WTC11 (cell line): ENCODE results near the gene PRSS48. TPM values are rescaled to one million over a fixed set of nuclear protein-coding genes. Genes with fewer than 3 reads are reported as not detected.
"Not testable (repeated sequence)": the region's sequence is repeated elsewhere in the genome, so short reads cannot be mapped to it uniquely, and the experiment has no call there.

Experiments
- ATAC-seq: fragments of 200-7000 bp; cut with Tn5 transposase; 2 replicates; pipeline ENCODE4 v1.10.0; 2021; ENCODE audit warnings: mild to moderate bottlenecking, moderate library complexity
- CTCF ChIA-PET: fragments of 300-600 bp; sonication (Branson Sonifier 250); formaldehyde crosslinking; loops from one replicate; lab custom pipeline; 2021; ENCODE audit warnings: antibody characterized with exemption; lab: Charles Lee
- POLR2A ChIA-PET: fragments of 350-600 bp; sonication (Branson Sonifier 250); formaldehyde crosslinking; loops from one replicate; lab custom pipeline; 2021; ENCODE audit warnings: antibody characterized with exemption; lab: Charles Lee
- DNase-seq: peaks from one replicate; pipeline ENCODE4 v3.0.0; 2021; ENCODE audit warnings: low spot score
- H3K27ac Mint-ChIP-seq: 2 replicates; pipeline ENCODE4 v1.8.0; 2021; ENCODE audit warnings: mixed read lengths
- H3K27me3 Mint-ChIP-seq: 2 replicates; pipeline ENCODE4 v1.8.0; 2021; ENCODE audit warnings: low read depth, mild to moderate bottlenecking, moderate library complexity, mixed read lengths
- H3K36me3 Mint-ChIP-seq: 2 replicates; pipeline ENCODE4 v1.8.0; 2021; ENCODE audit warnings: mixed read lengths
- H3K4me1 Mint-ChIP-seq: 2 replicates; pipeline ENCODE4 v1.8.0; 2022; ENCODE audit warnings: mixed read lengths
- H3K4me3 Mint-ChIP-seq: 2 replicates; pipeline ENCODE4 v1.8.0; 2021; ENCODE audit warnings: mild to moderate bottlenecking, moderate library complexity, mixed read lengths
- H3K9me3 Mint-ChIP-seq: 2 replicates; pipeline ENCODE4 v1.8.0; 2021; ENCODE audit warnings: mixed read lengths
- ATF6 ChIP-seq: sonication (generic); formaldehyde crosslinking; IDR thresholded peaks from 2 replicates; pipeline ENCODE4 v1.8.1; 2023; ENCODE audit warnings: mild to moderate bottlenecking, missing genetic modification reagents
- CREM ChIP-seq: sonication (generic); formaldehyde crosslinking; IDR thresholded peaks from 2 replicates; pipeline ENCODE4 v1.8.1; 2022; ENCODE audit warnings: mild to moderate bottlenecking, missing genetic modification reagents, moderate library complexity
- FOXP1 ChIP-seq: sonication (generic); formaldehyde crosslinking; IDR thresholded peaks from 2 replicates; pipeline ENCODE4 v1.8.0; 2022; ENCODE audit warnings: missing genetic modification reagents, mild to moderate bottlenecking, moderate library complexity, borderline replicate concordance
- IRF2 ChIP-seq: sonication (generic); formaldehyde crosslinking; IDR thresholded peaks from 2 replicates; pipeline ENCODE4 v1.8.0; 2022; ENCODE audit warnings: low read depth, missing genetic modification reagents, borderline replicate concordance
- KAT7 ChIP-seq: sonication (generic); formaldehyde crosslinking; IDR thresholded peaks from 2 replicates; pipeline ENCODE4 v1.8.1; 2023; ENCODE audit warnings: missing genetic modification reagents, mild to moderate bottlenecking, borderline replicate concordance
- MXD4 ChIP-seq: fragments of 250-450 bp; sonication (Bioruptor Pico); IDR thresholded peaks from 2 replicates; pipeline ENCODE4 v1.8.0; 2021; ENCODE audit warnings: mild to moderate bottlenecking, moderate library complexity, borderline replicate concordance
- MYBL2 ChIP-seq: sonication (generic); formaldehyde crosslinking; IDR thresholded peaks from 2 replicates; pipeline ENCODE4 v1.8.1; 2023; ENCODE audit warnings: mild to moderate bottlenecking, moderate library complexity, missing genetic modification reagents
- SMAD3 ChIP-seq: sonication (generic); formaldehyde crosslinking; IDR thresholded peaks from 2 replicates; pipeline ENCODE4 v1.8.0; 2022; ENCODE audit warnings: missing genetic modification reagents, mild to moderate bottlenecking, borderline replicate concordance
- SP1 ChIP-seq: sonication (generic); formaldehyde crosslinking; conservative IDR thresholded peaks from 2 replicates; pipeline ENCODE4 v1.8.1; 2022; ENCODE audit warnings: missing genetic modification reagents
- STAT6 ChIP-seq: sonication (generic); formaldehyde crosslinking; conservative IDR thresholded peaks from 2 replicates; pipeline ENCODE4 v1.8.1; 2023; ENCODE audit warnings: mild to moderate bottlenecking, low read depth, missing genetic modification reagents, moderate library complexity
- TCF7 ChIP-seq: sonication (generic); formaldehyde crosslinking; IDR thresholded peaks from 2 replicates; pipeline ENCODE4 v1.8.0; 2022; ENCODE audit warnings: mild to moderate bottlenecking, low read depth, missing genetic modification reagents, moderate library complexity
- TEAD1 ChIP-seq: sonication (generic); formaldehyde crosslinking; IDR thresholded peaks from 2 replicates; pipeline ENCODE4 v1.8.0; 2022; ENCODE audit warnings: mild to moderate bottlenecking, missing genetic modification reagents
- TEAD4 ChIP-seq: sonication (generic); formaldehyde crosslinking; IDR thresholded peaks from 2 replicates; pipeline ENCODE4 v1.8.0; 2022; ENCODE audit warnings: mild to moderate bottlenecking, missing genetic modification reagents
- TP53 ChIP-seq: sonication (generic); formaldehyde crosslinking; IDR thresholded peaks from 2 replicates; pipeline ENCODE4 v1.8.1; 2023; ENCODE audit warnings: mild to moderate bottlenecking, missing genetic modification reagents
- ZMAT4 ChIP-seq: fragments of 250-450 bp; sonication (Bioruptor Pico); IDR thresholded peaks from 2 replicates; pipeline ENCODE4 v1.9.0; 2021; ENCODE audit warnings: mild to moderate bottlenecking
- ZNF219 ChIP-seq: sonication (generic); formaldehyde crosslinking; IDR thresholded peaks from 2 replicates; pipeline ENCODE4 v1.8.0; 2023; ENCODE audit warnings: missing genetic modification reagents, mild to moderate bottlenecking, borderline replicate concordance
- ZNF281 ChIP-seq: sonication (generic); formaldehyde crosslinking; IDR thresholded peaks from 2 replicates; pipeline ENCODE4 v1.8.0; 2023; ENCODE audit warnings: mild to moderate bottlenecking, missing genetic modification reagents
- ZNF317 ChIP-seq: sonication (generic); formaldehyde crosslinking; IDR thresholded peaks from 2 replicates; pipeline ENCODE4 v1.8.1; 2023; ENCODE audit warnings: low read depth, mild to moderate bottlenecking, moderate library complexity, missing genetic modification reagents, borderline replicate concordance
- ZNF396 ChIP-seq: fragments of 250-450 bp; sonication (Bioruptor Pico); IDR thresholded peaks from 2 replicates; pipeline ENCODE4 v1.8.0; 2021; ENCODE audit warnings: mild to moderate bottlenecking, moderate library complexity, borderline replicate concordance
- total RNA-seq: library from RNA; stranded (reverse); gene quantifications from 3 replicates; pipeline ENCODE4 v1.2.3, GENCODE V29; 2021
- TF ChIP-seq, protein P1 (sequence below): sonication (generic); formaldehyde crosslinking; conservative IDR thresholded peaks from 2 replicates; pipeline ENCODE4 v1.8.1; 2022; ENCODE audit warnings: mild to moderate bottlenecking, missing genetic modification reagents
- TF ChIP-seq, protein P2 (sequence below): sonication (generic); formaldehyde crosslinking; IDR thresholded peaks from 2 replicates; pipeline ENCODE4 v1.8.0; 2022; ENCODE audit warnings: mild to moderate bottlenecking, missing genetic modification reagents

Gene PRSS48
- total RNA-seq, 1 experiment from 2014 or later: not detected

DNA sequence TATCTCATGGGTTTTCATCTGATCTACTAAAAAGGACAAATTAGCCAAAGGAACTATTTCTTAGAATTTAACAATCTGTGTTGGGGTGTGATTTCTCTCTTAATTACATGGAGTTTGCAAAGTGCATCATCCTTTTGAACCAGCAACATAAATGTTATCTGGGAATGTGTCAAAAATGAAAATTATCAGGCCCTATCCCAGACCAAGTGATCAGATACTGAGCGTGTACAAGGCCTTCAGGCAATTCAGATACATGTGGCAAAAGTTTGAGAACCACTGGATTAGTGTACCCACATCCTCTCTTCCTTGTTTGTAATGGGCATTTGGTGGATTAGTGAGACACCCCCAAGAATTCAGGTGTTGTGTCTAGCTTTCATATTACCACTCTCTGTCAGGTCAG, 44.6 kb downstream of the PRSS48 start (continued):
- no peak for TF ChIP-seq KAT7 (CRISPR knock-in tag)
- TF ChIP-seq ZNF219: no peak
- TF ChIP-seq SMAD3 (CRISPR knock-in tag): no peak
- TF ChIP-seq, protein P1, sequence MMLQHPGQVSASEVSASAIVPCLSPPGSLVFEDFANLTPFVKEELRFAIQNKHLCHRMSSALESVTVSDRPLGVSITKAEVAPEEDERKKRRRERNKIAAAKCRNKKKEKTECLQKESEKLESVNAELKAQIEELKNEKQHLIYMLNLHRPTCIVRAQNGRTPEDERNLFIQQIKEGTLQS (CRISPR knock-in tag): no peak
- TF ChIP-seq, all 79 proteins: peak for 0

DNA sequence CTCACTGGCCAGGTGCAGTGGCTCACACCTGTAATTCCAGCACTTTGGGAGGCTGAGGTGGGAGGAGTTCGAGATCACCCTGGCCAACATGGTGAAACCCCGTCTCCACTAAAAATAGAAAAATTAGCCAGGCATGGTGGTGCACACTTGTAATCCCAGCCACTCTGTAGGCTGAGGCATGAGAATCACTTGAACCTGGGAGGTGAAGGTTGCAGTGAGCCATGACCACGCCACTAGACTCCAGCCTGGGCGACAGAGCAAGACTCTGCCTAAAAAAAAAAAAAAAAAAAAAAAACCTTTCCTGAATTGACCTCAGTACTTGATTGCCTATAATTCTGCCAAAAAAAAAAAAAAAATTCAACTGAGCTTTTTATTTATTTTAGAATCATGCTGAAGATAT, 45.2 kb downstream of the PRSS48 start:
- H3K9me3 Mint-ChIP-seq, POLR2A ChIA-PET, H3K36me3 Mint-ChIP-seq, ATAC-seq, H3K27me3 Mint-ChIP-seq, DNase-seq: not testable (repeated sequence)
- CTCF ChIA-PET: interaction anchor here (0.6 kb wide), 1 partner anchor 52 kb away, joined by 3 read pairs; no protein-coding TSS in a partner anchor
- Mint-ChIP-seq H3K4me1 (peaks cover 44% of the 10 kb centered on the region), H3K27ac (0 out of 2 replicates have a peak overlapping the region, but pooled peaks have one; percentile 72), H3K4me3 (peak overlapping the region; percentile 18; the same call in 1 of the 2 replicates)

DNA sequence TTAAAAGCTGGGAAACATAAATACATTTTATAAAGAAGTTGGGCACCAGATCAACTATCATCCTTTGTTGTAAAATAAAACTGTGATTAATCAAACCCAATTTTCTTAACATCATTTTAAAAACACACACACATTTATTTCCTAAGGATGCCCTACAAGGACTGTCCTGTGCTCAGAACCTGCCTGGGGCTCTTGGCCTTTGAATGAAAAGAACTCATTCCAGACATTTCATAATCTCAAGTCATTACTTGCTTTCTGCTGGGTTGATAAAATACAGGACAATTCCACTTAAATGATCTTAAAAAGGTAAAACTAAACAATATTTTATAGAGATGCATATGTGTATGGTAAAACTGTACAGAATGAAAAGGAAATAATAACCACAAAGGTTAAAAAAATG, 45.6 kb downstream of the PRSS48 start:
- H3K4me3 Mint-ChIP-seq: peak overlapping the region; percentile 86
- CTCF ChIA-PET: interaction anchor here (0.6 to 0.9 kb wide), 2 partner anchors 25 to 53 kb away, joined by 3 to 4 read pairs; no protein-coding TSS in a partner anchor
- TF ChIP-seq MYBL2: no peak
- TF ChIP-seq ZNF317 (CRISPR knock-in tag): no peak
- no peak for TF ChIP-seq STAT6
- no peak for TF ChIP-seq TEAD1 (CRISPR knock-in tag)
- TF ChIP-seq ZNF281 (CRISPR knock-in tag): no peak
- no peak for TF ChIP-seq CREM (CRISPR knock-in tag)
- no peak for TF ChIP-seq SP1 (CRISPR knock-in tag)
- no peak for TF ChIP-seq TCF7 (CRISPR knock-in tag)
- TF ChIP-seq ZMAT4: no peak
- no peak for TF ChIP-seq ATF6
- no peak for TF ChIP-seq IRF2 (CRISPR knock-in tag)
- TF ChIP-seq TEAD4 (CRISPR knock-in tag): no peak
- TF ChIP-seq MXD4 (CRISPR knock-in tag): no peak
- TF ChIP-seq FOXP1 (CRISPR knock-in tag): no peak
- no peak for TF ChIP-seq KAT7 (CRISPR knock-in tag)
- no peak for TF ChIP-seq TP53 (CRISPR knock-in tag)
- TF ChIP-seq, protein P2, sequence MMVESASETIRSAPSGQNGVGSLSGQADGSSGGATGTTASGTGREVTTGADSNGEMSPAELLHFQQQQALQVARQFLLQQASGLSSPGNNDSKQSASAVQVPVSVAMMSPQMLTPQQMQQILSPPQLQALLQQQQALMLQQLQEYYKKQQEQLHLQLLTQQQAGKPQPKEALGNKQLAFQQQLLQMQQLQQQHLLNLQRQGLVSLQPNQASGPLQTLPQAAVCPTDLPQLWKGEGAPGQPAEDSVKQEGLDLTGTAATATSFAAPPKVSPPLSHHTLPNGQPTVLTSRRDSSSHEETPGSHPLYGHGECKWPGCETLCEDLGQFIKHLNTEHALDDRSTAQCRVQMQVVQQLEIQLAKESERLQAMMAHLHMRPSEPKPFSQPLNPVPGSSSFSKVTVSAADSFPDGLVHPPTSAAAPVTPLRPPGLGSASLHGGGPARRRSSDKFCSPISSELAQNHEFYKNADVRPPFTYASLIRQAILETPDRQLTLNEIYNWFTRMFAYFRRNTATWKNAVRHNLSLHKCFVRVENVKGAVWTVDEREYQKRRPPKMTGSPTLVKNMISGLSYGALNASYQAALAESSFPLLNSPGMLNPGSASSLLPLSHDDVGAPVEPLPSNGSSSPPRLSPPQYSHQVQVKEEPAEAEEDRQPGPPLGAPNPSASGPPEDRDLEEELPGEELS: no peak
- no peak for TF ChIP-seq ZNF396

More for the DNA sequence above, 45.6 kb downstream of the PRSS48 start:
- POLR2A ChIA-PET: no interaction called here
- peaks cover 40% of the 10 kb centered on the region for H3K4me1 Mint-ChIP-seq
- no peak overlapping the region for H3K27ac Mint-ChIP-seq
- ATAC-seq: no peak
- no peaks in the 10 kb centered on the region for H3K27me3 Mint-ChIP-seq
- H3K36me3 Mint-ChIP-seq: peaks cover 3% of the 10 kb centered on the region
- DNase-seq: no peak
- no peaks in the 10 kb centered on the region for H3K9me3 Mint-ChIP-seq
